Stimulated activated CD4-positive, alpha-beta T cell treated with anti-CD3 and anti-CD28 coated beads, Interleukin-15, amount 100 ng/mL, for 1 hour (primary cell): Measurements from ENCODE around the gene MRPL22.
A peak's percentile ranks its signal among the peaks of the same experiment; 100 is the strongest.
"Not testable (repeated sequence)": the region's sequence is repeated elsewhere in the genome, so short reads cannot be mapped to it uniquely, and the experiment has no call there.

Source experiments
- DNase-seq, 2 donors: peaks; one replicate each; pipeline ENCODE4 v3.0.0-alpha.2; 2020; ENCODE audit warnings: low read depth in 1 of 2, low spot score in 1 of 2

Gene MRPL22

GRCh38 chr5:154940772-154941620, at the start of gene MRPL22:
TSS of gene MRPL22 (plus strand) at chr5:154941073. CDS start at chr5:154941111, 38 bp downstream.
- peak; percentile 86 to 87 for DNase-seq

DNA sequence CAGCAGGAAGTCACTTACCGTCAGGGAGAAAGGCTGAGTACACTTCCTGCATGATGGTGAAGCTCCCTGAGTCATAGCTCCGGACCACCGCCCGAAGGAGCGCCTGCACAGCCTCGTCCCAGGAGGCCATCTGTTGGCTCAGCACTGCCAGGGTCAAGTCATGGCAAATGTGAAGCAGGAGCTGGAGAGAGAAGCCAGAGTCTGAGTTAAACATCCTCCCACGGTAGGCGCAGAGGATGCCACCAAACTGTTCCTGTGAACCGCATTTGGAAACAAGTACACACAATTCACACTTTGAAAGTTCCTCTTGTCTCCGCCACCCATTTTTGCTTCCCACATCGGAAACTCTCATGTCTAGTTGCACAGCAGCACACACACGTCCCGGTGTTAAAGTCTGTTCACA, 48.5 kb upstream of the MRPL22 start:
- no peak for DNase-seq

- DNase-seq: no peak
Observed at GRCh38 chr5:154893381-154893780, 47.5 kb upstream of the MRPL22 start.

DNA sequence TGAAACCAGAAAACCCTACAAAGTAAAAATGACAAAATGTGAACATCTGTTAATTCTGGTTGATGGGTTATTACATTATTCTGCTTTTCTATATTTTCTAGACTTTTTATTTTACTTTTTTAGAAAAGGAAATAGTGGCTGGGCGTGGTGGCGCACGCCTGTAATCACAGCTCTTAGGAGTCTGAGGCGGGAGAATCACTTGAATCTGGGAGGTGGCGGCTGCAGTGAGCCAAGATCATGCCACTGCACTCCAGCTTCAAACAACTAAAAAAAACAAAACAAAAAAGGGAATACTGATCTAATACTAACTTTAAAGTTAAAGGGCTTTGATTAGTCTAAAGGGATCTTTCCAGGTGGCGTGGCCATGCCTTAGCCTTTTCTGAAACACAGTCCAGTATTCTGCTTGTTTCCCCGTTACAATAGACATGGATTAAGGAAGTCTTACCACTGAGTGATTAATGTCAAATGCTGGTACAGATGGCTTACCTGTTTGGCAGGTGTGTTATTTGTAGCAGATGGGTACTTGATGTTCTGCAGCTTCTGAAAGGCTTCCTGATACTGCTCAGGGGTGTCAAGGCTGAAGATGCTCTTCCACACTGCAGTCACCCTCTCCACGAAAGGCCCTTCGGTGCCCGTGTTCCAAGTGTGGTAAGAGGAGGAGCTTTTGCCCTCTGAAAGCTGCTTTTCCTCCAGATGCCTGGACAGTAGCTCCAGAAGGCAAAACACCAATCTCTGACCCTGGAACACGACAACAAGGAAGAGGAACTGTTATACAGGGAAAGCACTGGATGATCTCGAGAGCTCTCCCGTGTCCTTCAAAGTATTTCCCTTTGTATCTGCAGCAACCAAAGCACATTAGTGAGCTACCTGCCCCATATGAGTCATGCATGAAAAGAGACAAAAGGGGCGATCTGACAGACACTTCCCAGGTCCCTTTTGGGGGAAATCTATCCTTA, 45.0 kb upstream of the MRPL22 start:
- no peak for DNase-seq

DNA sequence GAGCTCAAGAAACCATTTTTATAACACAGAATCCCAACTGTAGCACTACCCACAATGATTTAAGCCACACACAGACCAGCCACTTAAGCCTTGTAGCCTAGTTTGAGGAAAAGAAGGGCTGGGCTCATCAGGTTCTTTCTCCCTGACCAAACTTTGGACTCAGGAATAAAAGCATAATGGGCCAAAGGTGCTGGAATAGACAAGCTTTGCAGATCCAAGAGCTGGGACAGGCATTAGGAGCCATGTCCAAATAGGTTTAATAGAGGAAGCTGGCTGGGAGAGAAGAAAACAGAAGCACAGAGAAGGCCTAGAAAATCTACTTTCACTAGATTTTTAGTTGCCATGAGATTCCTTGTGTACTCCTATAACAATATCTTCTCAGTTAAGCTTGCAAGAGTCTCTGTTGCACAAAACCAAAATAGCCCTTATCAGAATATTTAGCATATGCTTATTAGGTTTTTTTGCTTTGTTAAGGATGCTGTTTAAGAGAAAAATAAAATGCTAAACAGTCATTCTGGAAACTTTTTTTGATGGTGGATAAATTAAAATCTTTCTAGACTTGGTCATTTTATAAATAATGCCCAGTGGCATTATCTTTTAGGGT, 44.2 kb upstream of the MRPL22 start:
- no peak for DNase-seq

GRCh38 chr5:154898210-154898609, 42.7 kb upstream of the MRPL22 start:
- DNase-seq: no peak

GRCh38 chr5:154899151-154899816, 41.6 kb upstream of the MRPL22 start:
- DNase-seq: no peak

- no peak for DNase-seq
Observed at GRCh38 chr5:154900066-154900465, 40.8 kb upstream of the MRPL22 start.

- DNase-seq: no peak
Observed at GRCh38 chr5:154901276-154901675, 39.6 kb upstream of the MRPL22 start.

GRCh38 chr5:154901913-154902312, 39.0 kb upstream of the MRPL22 start:
- DNase-seq: no peak

DNA sequence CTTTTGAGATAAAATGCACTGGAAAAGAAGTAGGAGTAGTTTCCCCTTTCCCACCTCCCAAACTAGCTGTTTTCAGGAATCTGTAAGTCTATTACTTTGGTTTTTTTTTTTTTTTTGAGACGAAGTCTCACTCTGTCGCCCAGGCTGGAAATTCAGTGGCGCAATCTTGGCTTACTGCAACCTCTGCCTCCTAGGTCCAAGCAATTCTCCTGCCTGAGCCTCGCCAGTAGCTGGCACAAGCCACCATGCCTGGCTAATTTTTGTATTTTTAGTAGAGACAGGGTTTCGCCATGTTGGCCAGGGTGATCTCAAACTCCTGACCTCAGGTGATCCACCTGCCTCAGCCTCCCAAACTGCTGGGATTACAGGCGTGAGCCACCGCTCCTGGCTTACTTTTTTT, 35.3 kb upstream of the MRPL22 start:
- DNase-seq: not testable (repeated sequence)

DNA sequence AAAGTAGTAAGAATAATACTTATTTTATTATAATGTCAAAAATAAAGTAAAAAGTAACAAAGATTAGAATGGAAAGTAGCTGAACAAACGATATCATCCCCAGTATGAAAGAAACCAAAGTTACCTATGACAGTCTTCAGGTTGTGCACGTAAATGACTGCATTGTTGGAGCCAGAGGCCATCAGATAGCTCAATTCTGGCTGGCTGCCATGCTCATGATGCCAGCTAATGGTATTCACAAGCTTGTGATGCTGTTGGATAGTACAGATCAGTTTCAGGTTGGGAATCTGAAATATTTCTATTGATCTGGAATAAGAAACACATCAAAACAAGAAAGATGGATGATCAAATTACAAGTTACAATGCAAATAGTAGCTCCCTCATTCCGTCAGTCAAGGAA, 24.0 kb upstream of the MRPL22 start:
- no peak for DNase-seq

DNA sequence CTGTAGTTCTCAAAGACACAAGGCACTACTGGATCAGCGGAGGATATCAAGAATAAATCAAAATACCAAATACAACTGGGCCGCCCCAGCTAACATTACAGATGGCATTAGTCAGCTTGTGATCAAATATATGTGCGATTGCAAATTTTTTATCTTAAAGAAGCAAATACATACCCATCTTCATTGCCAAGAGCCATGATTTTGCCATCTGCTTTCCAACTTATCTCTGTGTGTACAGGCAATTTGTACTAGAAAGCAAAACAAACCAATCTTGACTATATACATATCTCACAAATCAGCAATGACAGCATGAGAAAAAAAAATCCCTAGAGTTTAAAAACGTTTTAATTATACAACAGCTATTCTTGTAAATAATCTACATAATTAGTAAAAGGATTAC, 23.1 kb upstream of the MRPL22 start:
- no peak for DNase-seq

DNA sequence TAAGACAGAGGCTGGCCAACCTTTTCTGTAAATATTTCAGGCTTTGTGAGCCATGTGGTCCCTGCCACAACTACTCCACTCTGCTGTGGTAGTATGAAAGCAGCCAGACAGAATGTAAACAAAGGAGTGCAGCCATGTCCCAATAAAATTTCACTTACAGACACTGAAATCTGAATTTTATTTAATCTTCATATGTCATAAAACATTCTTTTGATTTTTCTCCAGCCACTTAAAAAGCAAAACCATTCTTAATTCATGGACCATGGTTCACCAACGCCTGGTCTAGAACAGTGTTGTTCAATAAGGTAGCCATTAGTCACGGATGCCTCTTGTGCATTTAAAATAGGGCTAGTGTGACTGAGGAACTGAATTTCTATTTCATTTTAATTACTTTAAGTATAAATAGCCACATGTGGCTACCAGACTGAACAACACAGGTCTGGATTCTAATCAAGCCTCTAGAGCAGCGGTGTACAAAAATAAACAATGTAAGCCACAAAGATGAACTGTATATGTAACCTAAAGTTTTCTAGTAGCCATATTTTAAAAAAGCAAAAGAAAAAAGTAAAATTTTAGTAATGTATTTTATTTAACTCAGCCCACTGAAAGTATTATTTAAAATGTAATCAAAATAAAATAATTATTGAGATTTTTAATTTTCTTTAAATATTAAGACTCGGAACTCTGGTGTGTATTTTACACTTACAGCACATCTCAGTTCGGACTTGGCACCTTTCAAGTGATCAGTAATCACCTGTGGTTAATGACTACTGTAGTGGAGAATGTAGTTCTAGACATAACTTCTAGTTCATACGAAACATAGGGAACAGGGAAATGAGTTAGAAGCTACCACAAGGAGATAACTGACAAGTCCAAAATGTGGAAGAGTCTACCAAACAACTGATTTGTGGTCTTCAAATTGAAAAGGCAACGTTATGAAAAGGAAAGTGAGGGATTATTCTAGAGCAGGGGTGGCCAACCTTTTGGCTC, 17.1 kb upstream of the MRPL22 start:
- no peak for DNase-seq

- no peak for DNase-seq
Observed at GRCh38 chr5:154933537-154933936, 7.3 kb upstream of the MRPL22 start.

DNA sequence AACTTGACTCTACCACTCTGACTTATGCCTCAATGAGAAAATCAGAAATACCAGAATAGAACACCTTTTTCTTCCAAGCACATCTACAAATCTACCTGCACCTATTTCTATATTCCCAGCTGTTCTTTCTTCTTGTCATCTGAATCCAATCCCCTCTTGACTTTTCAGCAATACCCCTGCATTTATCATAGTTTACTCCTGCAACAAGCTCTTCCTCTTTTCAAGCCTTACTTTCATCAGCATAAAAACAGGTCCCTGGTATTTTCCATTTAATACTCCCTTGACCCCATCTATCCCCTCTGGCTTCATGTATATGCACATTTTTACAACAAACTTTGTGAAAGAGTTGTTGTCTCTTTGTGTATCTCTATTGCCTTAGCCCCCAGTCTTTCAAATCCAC, 6.0 kb upstream of the MRPL22 start:
- DNase-seq: no peak

GRCh38 chr5:154937186-154937717, 3.6 kb upstream of the MRPL22 start:
- no peak for DNase-seq

GRCh38 chr5:154937718-154938466, 3.0 kb upstream of the MRPL22 start, which contains the start of gene GEMIN5:
TSS of gene GEMIN5 (minus strand) at chr5:154938211. CDS start at chr5:154938133, 78 bp downstream.
- DNase-seq: peak; percentile 63 to 79

DNA sequence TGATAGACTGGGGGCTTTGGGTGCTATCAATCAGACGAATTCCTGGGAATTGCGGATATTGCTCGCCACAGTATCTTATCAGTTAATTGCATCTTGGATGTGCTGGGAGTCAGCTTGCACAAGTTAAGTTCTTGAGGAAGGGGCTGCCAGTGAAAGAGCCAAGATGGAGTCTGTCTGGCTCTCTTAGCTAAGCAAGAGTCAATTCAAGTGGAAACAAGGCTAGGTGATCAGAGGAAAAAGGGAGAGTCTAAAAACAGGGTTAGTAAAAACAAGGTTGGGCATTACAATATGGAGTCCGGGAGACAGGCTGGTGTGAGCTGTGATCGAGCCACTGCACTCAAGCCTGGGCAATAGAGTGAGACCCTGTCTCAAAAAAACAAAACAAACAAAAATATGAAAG, 1.5 kb upstream of the MRPL22 start:
- DNase-seq: not testable (repeated sequence)
